ENCODE data around the gene GORASP1. TPM values are rescaled to one million over a fixed set of nuclear protein-coding genes. Genes with fewer than 3 reads are reported as not detected.

GORASP1 gene
- total RNA-seq, 1 donor from 2014 or later = 45.6 TPM

DNA sequence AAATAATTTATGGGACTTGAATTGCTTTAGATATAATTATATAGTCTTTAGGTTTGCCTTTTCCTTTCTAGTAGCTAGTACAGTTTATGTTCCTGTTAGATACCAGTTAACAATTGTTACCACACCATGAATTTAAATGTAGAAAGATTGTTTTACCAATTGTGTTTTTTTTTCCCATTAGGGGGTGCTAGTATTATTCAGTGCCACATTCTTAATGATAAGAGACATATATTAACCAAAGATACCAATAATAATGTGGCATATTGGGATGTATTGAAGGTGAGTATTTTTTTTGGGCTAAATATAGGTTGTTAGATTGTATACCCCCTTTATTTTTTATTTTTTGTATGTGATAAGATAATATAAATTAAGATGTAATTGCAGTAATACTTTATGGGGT lies 27.9 kb downstream of the GORASP1 start:
- H3K4me1 Mint-ChIP-seq (ENCODE audit: low read depth, unreplicated experiment) = no peaks in the 10 kb centered on the region

GRCh38 chr3:39075910-39076309 lies 31.5 kb downstream of the GORASP1 start:
- H3K9me3 Mint-ChIP-seq (ENCODE audit: unreplicated experiment) = peaks cover 3% of the 10 kb centered on the region
- no peak for FAIRE-seq

More for the DNA sequence above, 27.9 kb downstream of the GORASP1 start:
- Histone ChIP-seq H3K79me2 (ENCODE audit: insufficient read depth, low read length) (no peaks in the 10 kb centered on the region), H3K4me1 (ENCODE audit: insufficient read depth, low read length) (no peaks in the 10 kb centered on the region), H3K9me3 (ENCODE audit: insufficient read depth, low read depth, low read length) (no peaks in the 10 kb centered on the region), H4K20me1 (ENCODE audit: insufficient read depth, low read length) (no peaks in the 10 kb centered on the region), H3K36me3 (ENCODE audit: insufficient read depth, low read length) (peaks cover 26% of the 10 kb centered on the region), H3K4me2 (ENCODE audit: low read length) (no peak overlapping the region), H3K9ac (ENCODE audit: low read length) (no peak overlapping the region), H3K27me3 (ENCODE audit: insufficient read depth, low read length) (no peaks in the 10 kb centered on the region), H3K27ac (ENCODE audit: low read depth, low read length) (no peak overlapping the region), H3K4me3 (ENCODE audit: insufficient read depth, low read depth, low read length) (no peak overlapping the region), H2AFZ (ENCODE audit: low read depth, low read length) (no peak overlapping the region)
- TF ChIP-seq, protein P1, sequence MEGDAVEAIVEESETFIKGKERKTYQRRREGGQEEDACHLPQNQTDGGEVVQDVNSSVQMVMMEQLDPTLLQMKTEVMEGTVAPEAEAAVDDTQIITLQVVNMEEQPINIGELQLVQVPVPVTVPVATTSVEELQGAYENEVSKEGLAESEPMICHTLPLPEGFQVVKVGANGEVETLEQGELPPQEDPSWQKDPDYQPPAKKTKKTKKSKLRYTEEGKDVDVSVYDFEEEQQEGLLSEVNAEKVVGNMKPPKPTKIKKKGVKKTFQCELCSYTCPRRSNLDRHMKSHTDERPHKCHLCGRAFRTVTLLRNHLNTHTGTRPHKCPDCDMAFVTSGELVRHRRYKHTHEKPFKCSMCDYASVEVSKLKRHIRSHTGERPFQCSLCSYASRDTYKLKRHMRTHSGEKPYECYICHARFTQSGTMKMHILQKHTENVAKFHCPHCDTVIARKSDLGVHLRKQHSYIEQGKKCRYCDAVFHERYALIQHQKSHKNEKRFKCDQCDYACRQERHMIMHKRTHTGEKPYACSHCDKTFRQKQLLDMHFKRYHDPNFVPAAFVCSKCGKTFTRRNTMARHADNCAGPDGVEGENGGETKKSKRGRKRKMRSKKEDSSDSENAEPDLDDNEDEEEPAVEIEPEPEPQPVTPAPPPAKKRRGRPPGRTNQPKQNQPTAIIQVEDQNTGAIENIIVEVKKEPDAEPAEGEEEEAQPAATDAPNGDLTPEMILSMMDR (IDR thresholded peaks at IDR 0.05; ENCODE audit: insufficient read depth, low read depth, low read length) = no peak
- no peak for TF ChIP-seq EZH2 (IDR thresholded peaks at IDR 0.05; ENCODE audit: insufficient read depth, low read length)
- no peak for DNase-seq (ENCODE audit: low read depth)
- H3K9me3 Mint-ChIP-seq (ENCODE audit: unreplicated experiment) = peaks cover 1% of the 10 kb centered on the region
- FAIRE-seq = no peak
- H3K27me3 Mint-ChIP-seq (ENCODE audit: low read depth, unreplicated experiment) = no peaks in the 10 kb centered on the region
- H3K27ac Mint-ChIP-seq (ENCODE audit: unreplicated experiment) = no peak overlapping the region
- H3K4me3 Mint-ChIP-seq (ENCODE audit: unreplicated experiment) = no peak overlapping the region
- H3K36me3 Mint-ChIP-seq (ENCODE audit: low read depth, unreplicated experiment) = peaks cover 21% of the 10 kb centered on the region

DNA sequence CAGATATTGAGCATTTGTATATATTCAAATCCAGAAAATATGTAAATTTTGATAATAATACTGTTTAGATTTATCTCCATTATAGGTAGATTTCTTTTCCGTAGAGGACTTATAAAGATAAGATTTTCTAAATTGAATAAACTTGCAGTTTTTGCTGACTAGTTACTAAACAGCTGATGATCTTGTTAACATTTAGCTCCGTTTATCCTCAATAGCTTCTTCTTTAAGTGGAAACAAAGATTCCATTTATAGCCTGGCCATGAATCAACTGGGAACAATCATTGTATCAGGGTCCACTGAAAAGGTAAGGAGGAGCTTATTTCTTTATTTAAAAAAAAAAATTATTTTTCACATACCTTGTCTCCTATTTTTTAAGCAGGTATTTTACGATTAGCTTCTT lies 38.9 kb downstream of the GORASP1 start:
- Histone ChIP-seq H3K79me2 (ENCODE audit: insufficient read depth, low read length) (peaks cover 7% of the 10 kb centered on the region), H3K36me3 (ENCODE audit: insufficient read depth, low read length) (peaks cover 12% of the 10 kb centered on the region), H4K20me1 (ENCODE audit: insufficient read depth, low read length) (peaks cover 7% of the 10 kb centered on the region), H3K9me3 (ENCODE audit: insufficient read depth, low read depth, low read length) (no peaks in the 10 kb centered on the region), H3K4me3 (ENCODE audit: insufficient read depth, low read depth, low read length) (no peak overlapping the region), H3K4me1 (ENCODE audit: insufficient read depth, low read length) (peaks cover 3% of the 10 kb centered on the region), H3K9ac (ENCODE audit: low read length) (no peak overlapping the region), H3K4me2 (ENCODE audit: low read length) (no peak overlapping the region), H3K27ac (ENCODE audit: low read depth, low read length) (no peak overlapping the region), H2AFZ (ENCODE audit: low read depth, low read length) (no peak overlapping the region), H3K27me3 (ENCODE audit: insufficient read depth, low read length) (no peaks in the 10 kb centered on the region)
- DNase-seq (ENCODE audit: low read depth) (no peak), FAIRE-seq (no peak)
- Mint-ChIP-seq H3K36me3 (ENCODE audit: low read depth, unreplicated experiment) (peaks cover 13% of the 10 kb centered on the region), H3K4me1 (ENCODE audit: low read depth, unreplicated experiment) (peaks cover 11% of the 10 kb centered on the region), H3K4me3 (ENCODE audit: unreplicated experiment) (no peak overlapping the region), H3K27ac (ENCODE audit: unreplicated experiment) (no peak overlapping the region), H3K9me3 (ENCODE audit: unreplicated experiment) (peaks cover 2% of the 10 kb centered on the region), H3K27me3 (ENCODE audit: low read depth, unreplicated experiment) (no peaks in the 10 kb centered on the region)
- no peak for TF ChIP-seq EZH2 (IDR thresholded peaks at IDR 0.05; ENCODE audit: insufficient read depth, low read length)
- TF ChIP-seq, protein P1 (IDR thresholded peaks at IDR 0.05; ENCODE audit: insufficient read depth, low read depth, low read length) = no peak

More at GRCh38 chr3:39075910-39076309, 31.5 kb downstream of the GORASP1 start:
- no peaks in the 10 kb centered on the region for H3K27me3 Mint-ChIP-seq (ENCODE audit: low read depth, unreplicated experiment)
- no peak for DNase-seq (ENCODE audit: low read depth)
- TF ChIP-seq, protein P1 (IDR thresholded peaks at IDR 0.05; ENCODE audit: insufficient read depth, low read depth, low read length) = no peak
- TF ChIP-seq EZH2 (IDR thresholded peaks at IDR 0.05; ENCODE audit: insufficient read depth, low read length) = no peak
- H3K9me3 ChIP-seq (ENCODE audit: insufficient read depth, low read depth, low read length) = no peaks in the 10 kb centered on the region
- H3K79me2 ChIP-seq (ENCODE audit: insufficient read depth, low read length) = no peaks in the 10 kb centered on the region
- H3K4me1 ChIP-seq (ENCODE audit: insufficient read depth, low read length) = no peaks in the 10 kb centered on the region
- H3K36me3 Mint-ChIP-seq (ENCODE audit: low read depth, unreplicated experiment) = peaks cover 22% of the 10 kb centered on the region
- H3K4me3 Mint-ChIP-seq (ENCODE audit: unreplicated experiment) = no peak overlapping the region
- H3K36me3 ChIP-seq (ENCODE audit: insufficient read depth, low read length) = peaks cover 30% of the 10 kb centered on the region
- H3K4me3 ChIP-seq (ENCODE audit: insufficient read depth, low read depth, low read length) = no peak overlapping the region
- H4K20me1 ChIP-seq (ENCODE audit: insufficient read depth, low read length) = no peaks in the 10 kb centered on the region
- no peaks in the 10 kb centered on the region for H3K27me3 ChIP-seq (ENCODE audit: insufficient read depth, low read length)
- H3K4me1 Mint-ChIP-seq (ENCODE audit: low read depth, unreplicated experiment) = no peaks in the 10 kb centered on the region
- no peak overlapping the region for H3K27ac Mint-ChIP-seq (ENCODE audit: unreplicated experiment)
- no peak overlapping the region for H3K9ac ChIP-seq (ENCODE audit: low read length)
- no peak overlapping the region for H2AFZ ChIP-seq (ENCODE audit: low read depth, low read length)
- no peak overlapping the region for H3K27ac ChIP-seq (ENCODE audit: low read depth, low read length)
- no peak overlapping the region for H3K4me2 ChIP-seq (ENCODE audit: low read length)

Measured in astrocyte (in vitro differentiated cells and primary cell).